Measurements from ENCODE around the gene LRRC32.

The LRRC32 gene

DNA sequence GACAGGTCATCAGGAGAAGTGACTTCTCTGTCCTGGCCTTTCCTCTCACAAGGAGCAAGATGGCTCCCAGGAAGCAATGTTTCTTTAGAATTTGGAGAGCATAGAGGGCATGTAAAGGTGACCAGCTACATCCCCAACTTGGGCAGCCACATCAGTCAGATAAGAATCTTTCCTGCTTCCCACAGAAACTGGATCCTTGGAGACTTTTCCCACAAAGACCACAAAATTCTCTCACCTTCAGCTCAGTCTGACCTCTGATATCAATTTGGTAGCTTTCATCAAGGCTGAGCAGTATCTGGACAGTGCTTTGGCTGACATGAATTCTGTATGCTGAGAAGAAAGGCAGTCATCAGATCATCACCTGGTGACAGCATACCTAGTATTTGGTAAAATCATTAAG lies 23.3 kb upstream of the LRRC32 start:
- H3K9me3 ChIP-seq (ENCODE audit: insufficient read depth, low read length) = no peaks in the 10 kb centered on the region
- no peak overlapping the region for H3K27ac ChIP-seq (ENCODE audit: low read depth, low read length)
- no peak overlapping the region for H3K9ac ChIP-seq (ENCODE audit: low read length)
- TF ChIP-seq CTCF (IDR thresholded peaks at IDR 0.05; ENCODE audit: insufficient read depth, low read length, poor library complexity, severe bottlenecking) = no peak
- TF ChIP-seq EZH2phosphoT487 (conservative IDR thresholded peaks at IDR 0.05; ENCODE audit: low read length) = no peak
- no peaks in the 10 kb centered on the region for H4K20me1 ChIP-seq (ENCODE audit: low read depth, low read length)
- H3K4me3 ChIP-seq (ENCODE audit: insufficient read depth, low read length, poor library complexity, severe bottlenecking) = no peak overlapping the region
- no peaks in the 10 kb centered on the region for H3F3A ChIP-seq (ENCODE audit: insufficient read depth)
- no peak overlapping the region for H2AFZ ChIP-seq (ENCODE audit: low read depth, low read length, severe bottlenecking)
- no peaks in the 10 kb centered on the region for H3K79me2 ChIP-seq (ENCODE audit: insufficient read depth, low read length)
- H3K36me3 ChIP-seq (ENCODE audit: low read length) = no peaks in the 10 kb centered on the region
- H3K4me2 ChIP-seq (ENCODE audit: low read depth, low read length, poor library complexity, severe bottlenecking) = no peak overlapping the region
- no peaks in the 10 kb centered on the region for H3K9me2 ChIP-seq (replicated peaks; ENCODE audit: insufficient read depth, low read length)
- no peaks in the 10 kb centered on the region for H3K27me3 ChIP-seq (ENCODE audit: low read length)

DNA sequence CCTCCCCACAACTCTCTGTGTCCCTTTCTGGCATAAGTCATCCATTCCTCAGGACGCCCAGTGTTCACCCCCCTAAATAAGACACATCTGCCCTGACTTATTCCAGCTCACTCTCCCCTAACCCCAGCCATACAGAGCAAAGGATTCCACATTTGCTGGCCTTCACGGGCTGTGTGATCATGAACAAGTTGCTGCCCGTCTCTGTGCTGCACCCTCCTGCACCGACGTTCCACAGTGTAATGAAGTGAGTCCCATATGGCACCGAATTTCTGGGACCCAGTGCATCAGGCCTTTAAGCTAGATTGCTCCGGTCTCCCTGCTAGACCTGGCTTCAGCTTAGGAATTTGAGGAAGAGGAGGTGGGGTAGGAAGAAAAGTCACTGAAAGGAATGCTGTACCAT lies 22.4 kb upstream of the LRRC32 start:
- no peak overlapping the region for H3K9ac ChIP-seq (ENCODE audit: low read length)
- no peaks in the 10 kb centered on the region for H3K9me3 ChIP-seq (ENCODE audit: insufficient read depth, low read length)

GRCh38 chr11:76691655-76692054 lies 21.1 kb upstream of the LRRC32 start:
- H3K4me2 ChIP-seq (ENCODE audit: low read depth, low read length, poor library complexity, severe bottlenecking) = no peak overlapping the region
- H3K79me2 ChIP-seq (ENCODE audit: insufficient read depth, low read length) = no peaks in the 10 kb centered on the region
- H3K4me3 ChIP-seq (ENCODE audit: insufficient read depth, low read length, poor library complexity, severe bottlenecking) = no peak overlapping the region
- no peaks in the 10 kb centered on the region for H3K9me3 ChIP-seq (ENCODE audit: insufficient read depth, low read length)
- H3K36me3 ChIP-seq (ENCODE audit: low read length) = no peaks in the 10 kb centered on the region
- H3F3A ChIP-seq (ENCODE audit: insufficient read depth) = no peaks in the 10 kb centered on the region
- H3K9ac ChIP-seq (ENCODE audit: low read length) = no peak overlapping the region
- H3K27me3 ChIP-seq (ENCODE audit: low read length) = no peaks in the 10 kb centered on the region
- no peaks in the 10 kb centered on the region for H4K20me1 ChIP-seq (ENCODE audit: low read depth, low read length)
- no peaks in the 10 kb centered on the region for H3K9me2 ChIP-seq (replicated peaks; ENCODE audit: insufficient read depth, low read length)
- no peak overlapping the region for H2AFZ ChIP-seq (ENCODE audit: low read depth, low read length, severe bottlenecking)
- no peak overlapping the region for H3K27ac ChIP-seq (ENCODE audit: low read depth, low read length)
- no peak for TF ChIP-seq EZH2phosphoT487 (conservative IDR thresholded peaks at IDR 0.05; ENCODE audit: low read length)
- no peak for TF ChIP-seq CTCF (IDR thresholded peaks at IDR 0.05; ENCODE audit: insufficient read depth, low read length, poor library complexity, severe bottlenecking)

More for the DNA sequence above, 22.4 kb upstream of the LRRC32 start:
- no peaks in the 10 kb centered on the region for H3K27me3 ChIP-seq (ENCODE audit: low read length)
- no peak overlapping the region for H2AFZ ChIP-seq (ENCODE audit: low read depth, low read length, severe bottlenecking)
- no peaks in the 10 kb centered on the region for H4K20me1 ChIP-seq (ENCODE audit: low read depth, low read length)
- no peaks in the 10 kb centered on the region for H3K9me2 ChIP-seq (replicated peaks; ENCODE audit: insufficient read depth, low read length)
- H3K4me3 ChIP-seq (ENCODE audit: insufficient read depth, low read length, poor library complexity, severe bottlenecking) = no peak overlapping the region
- H3F3A ChIP-seq (ENCODE audit: insufficient read depth) = no peaks in the 10 kb centered on the region
- H3K4me2 ChIP-seq (ENCODE audit: low read depth, low read length, poor library complexity, severe bottlenecking) = no peak overlapping the region
- no peaks in the 10 kb centered on the region for H3K79me2 ChIP-seq (ENCODE audit: insufficient read depth, low read length)
- no peak for TF ChIP-seq CTCF (IDR thresholded peaks at IDR 0.05; ENCODE audit: insufficient read depth, low read length, poor library complexity, severe bottlenecking)
- TF ChIP-seq EZH2phosphoT487 (conservative IDR thresholded peaks at IDR 0.05; ENCODE audit: low read length) = no peak
- H3K27ac ChIP-seq (ENCODE audit: low read depth, low read length) = no peak overlapping the region
- no peaks in the 10 kb centered on the region for H3K36me3 ChIP-seq (ENCODE audit: low read length)
